ENCODE data around the gene STK25. TPM values are rescaled to one million over a fixed set of nuclear protein-coding genes. Genes with fewer than 3 reads are reported as not detected.

The STK25 gene
- total RNA-seq, 4 donors from 2014 or later = 407 to 555 (median 524) TPM

DNA sequence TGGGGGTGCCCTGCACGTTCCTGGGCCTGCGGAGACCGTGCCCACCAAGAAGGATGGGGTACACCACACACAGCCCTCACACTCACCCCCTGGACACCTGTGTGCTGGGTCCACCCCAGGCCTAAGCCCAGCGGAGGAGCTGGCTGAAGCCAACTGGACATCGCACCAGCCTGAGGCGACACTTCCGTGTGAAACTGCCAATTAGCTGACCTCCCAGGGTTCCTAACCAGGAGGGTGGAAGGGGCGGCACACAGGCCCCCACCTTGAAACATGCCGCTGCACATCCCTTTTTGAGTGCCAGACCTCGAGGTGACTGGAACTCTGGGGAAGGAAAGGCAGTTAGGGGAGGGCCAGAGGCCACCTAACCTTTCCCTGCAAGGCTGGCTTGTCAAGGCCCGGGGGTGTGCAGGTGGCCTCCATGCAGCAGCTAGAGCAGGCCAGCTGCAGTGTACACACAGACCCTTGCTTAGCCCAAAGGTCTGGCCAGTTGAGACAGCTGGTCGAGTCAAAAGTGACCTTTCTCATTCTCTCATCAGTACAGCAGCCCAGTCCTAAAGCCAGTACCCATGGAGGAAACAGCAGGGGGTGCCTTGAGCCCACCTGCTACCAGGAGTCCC lies 4.5 kb downstream of the STK25 start:
- H3K27ac ChIP-seq = peak overlapping the region; percentile 93 to 98 (median 96)
- TF ChIP-seq, protein P1, sequence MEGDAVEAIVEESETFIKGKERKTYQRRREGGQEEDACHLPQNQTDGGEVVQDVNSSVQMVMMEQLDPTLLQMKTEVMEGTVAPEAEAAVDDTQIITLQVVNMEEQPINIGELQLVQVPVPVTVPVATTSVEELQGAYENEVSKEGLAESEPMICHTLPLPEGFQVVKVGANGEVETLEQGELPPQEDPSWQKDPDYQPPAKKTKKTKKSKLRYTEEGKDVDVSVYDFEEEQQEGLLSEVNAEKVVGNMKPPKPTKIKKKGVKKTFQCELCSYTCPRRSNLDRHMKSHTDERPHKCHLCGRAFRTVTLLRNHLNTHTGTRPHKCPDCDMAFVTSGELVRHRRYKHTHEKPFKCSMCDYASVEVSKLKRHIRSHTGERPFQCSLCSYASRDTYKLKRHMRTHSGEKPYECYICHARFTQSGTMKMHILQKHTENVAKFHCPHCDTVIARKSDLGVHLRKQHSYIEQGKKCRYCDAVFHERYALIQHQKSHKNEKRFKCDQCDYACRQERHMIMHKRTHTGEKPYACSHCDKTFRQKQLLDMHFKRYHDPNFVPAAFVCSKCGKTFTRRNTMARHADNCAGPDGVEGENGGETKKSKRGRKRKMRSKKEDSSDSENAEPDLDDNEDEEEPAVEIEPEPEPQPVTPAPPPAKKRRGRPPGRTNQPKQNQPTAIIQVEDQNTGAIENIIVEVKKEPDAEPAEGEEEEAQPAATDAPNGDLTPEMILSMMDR (IDR thresholded peaks at IDR 0.05 in 4 of 5, conservative IDR thresholded peaks at IDR 0.05 in 1 of 5) = no peak
- TF ChIP-seq POLR2A (IDR thresholded peaks at IDR 0.05) = no peak
- in situ Hi-C loops (cut with MboI; ENCODE audit: low sequenced_read_pairs in 4 of 4) = no loop called here
- H3K9me3 ChIP-seq = no peaks in the 10 kb centered on the region
- no peak overlapping the region for H3K4me3 ChIP-seq
- H3K4me1 ChIP-seq = peaks cover 74 to 83% of the 10 kb centered on the region in 2 donors
- no peaks in the 10 kb centered on the region for H3K27me3 ChIP-seq
- H3K36me3 ChIP-seq = peaks cover 0 to 15% of the 10 kb centered on the region in 2 donors
- no peak for DNase-seq
- no peak for ATAC-seq
- intact Hi-C loops (cut with DNase I; ENCODE audit: low total_unique reads) = loop anchor here (2.0 kb wide), 2 partner anchors 139 to 147 kb away; partner anchors contain the start of gene FARP2

DNA sequence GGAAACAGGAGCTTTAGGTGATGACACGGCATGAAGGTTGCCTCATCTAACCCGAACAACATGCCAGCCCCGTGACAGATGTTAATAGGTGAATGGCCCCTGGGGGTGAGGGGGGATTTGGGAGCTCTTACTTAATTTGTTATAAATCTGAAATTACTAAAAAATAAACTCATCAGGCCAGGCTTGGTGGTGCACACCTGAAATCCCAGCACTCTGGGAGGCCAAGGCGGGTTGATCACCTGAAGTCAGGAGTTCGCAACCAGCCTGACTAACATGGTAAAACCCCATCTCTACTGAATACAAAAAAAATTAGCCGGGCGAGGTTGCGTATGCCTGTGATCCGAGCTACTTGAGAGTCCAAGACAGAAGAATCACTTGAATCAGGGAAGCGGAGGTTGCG lies 6.1 kb downstream of the STK25 start:
- Histone ChIP-seq H3K4me3 (no peak overlapping the region), H3K36me3 (peaks cover 0 to 30% of the 10 kb centered on the region in 2 donors), H3K27ac (peak overlapping the region; percentile 93 to 98 (median 96)), H3K27me3 (no peaks in the 10 kb centered on the region), H3K4me1 (peaks cover 74 to 79% of the 10 kb centered on the region in 2 donors), H3K9me3 (no peaks in the 10 kb centered on the region)
- DNase-seq (peak in 1 of 2 donors; percentile 65), ATAC-seq (no peak)
- no peak for TF ChIP-seq POLR2A (IDR thresholded peaks at IDR 0.05)
- TF ChIP-seq, protein P1 (IDR thresholded peaks at IDR 0.05 in 4 of 5, conservative IDR thresholded peaks at IDR 0.05 in 1 of 5) = no peak
- intact Hi-C loops (cut with DNase I; ENCODE audit: low total_unique reads) = no loop called here
- in situ Hi-C loops (cut with MboI; ENCODE audit: low sequenced_read_pairs in 4 of 4) = no loop called here

DNA sequence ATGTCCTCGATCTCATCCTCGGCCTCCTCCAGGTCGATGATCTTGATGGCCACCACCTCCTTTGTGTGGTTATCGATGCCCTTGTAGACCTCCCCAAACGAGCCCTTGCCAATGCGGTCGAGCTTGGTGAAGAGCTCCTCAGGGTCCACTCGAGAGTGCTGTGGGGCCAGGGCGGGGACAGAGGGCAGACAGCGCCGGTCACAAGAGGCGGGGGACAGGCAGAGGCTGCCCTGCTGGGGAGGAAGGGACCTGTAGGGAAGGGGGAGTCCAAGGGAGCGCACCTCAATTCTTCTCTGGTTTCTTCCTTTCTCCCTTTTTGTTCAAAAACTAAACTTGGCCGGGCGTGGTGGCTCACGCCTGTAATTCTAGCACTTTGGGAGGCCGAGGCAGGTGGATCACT lies 6.8 kb downstream of the STK25 start:
- no peaks in the 10 kb centered on the region for H3K27me3 ChIP-seq
- TF ChIP-seq POLR2A (IDR thresholded peaks at IDR 0.05) = no peak
- TF ChIP-seq, protein P1 (IDR thresholded peaks at IDR 0.05 in 4 of 5, conservative IDR thresholded peaks at IDR 0.05 in 1 of 5) = no peak
- peaks cover 0 to 37% of the 10 kb centered on the region in 2 donors for H3K36me3 ChIP-seq
- H3K27ac ChIP-seq = peak overlapping the region; percentile 93 to 98 (median 96)
- ATAC-seq = no peak
- no peak overlapping the region for H3K4me3 ChIP-seq
- intact Hi-C loops (cut with DNase I; ENCODE audit: low total_unique reads) = no loop called here
- no peak for DNase-seq
- H3K4me1 ChIP-seq = peaks cover 68 to 71% of the 10 kb centered on the region in 2 donors
- H3K9me3 ChIP-seq = no peaks in the 10 kb centered on the region
- in situ Hi-C loops (cut with MboI; ENCODE audit: low sequenced_read_pairs in 4 of 4) = no loop called here

DNA sequence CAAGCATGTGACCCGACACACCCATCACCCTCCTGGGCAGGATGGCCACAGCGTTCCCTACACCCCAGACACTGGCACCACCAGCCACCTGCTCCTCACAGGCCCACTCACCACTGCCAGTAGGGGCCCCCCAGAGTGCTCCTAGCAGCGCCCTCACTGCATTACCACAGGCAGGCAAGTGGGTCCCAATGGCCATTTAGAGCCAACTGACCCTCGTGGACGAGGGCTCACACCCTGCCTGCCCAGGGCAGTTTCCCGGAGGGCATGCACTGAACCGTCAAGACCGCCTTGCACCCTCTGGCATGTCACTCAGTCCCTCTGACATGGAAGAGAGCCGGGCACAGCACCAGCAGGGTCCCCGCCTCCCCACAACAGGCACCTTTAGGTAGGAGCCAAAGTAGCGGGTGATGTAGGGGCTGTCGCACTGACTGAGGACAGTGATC lies 7.3 kb downstream of the STK25 start:
- no peaks in the 10 kb centered on the region for H3K9me3 ChIP-seq
- H3K4me3 ChIP-seq = no peak overlapping the region
- in situ Hi-C loops (cut with MboI; ENCODE audit: low sequenced_read_pairs in 4 of 4) (no loop called here), intact Hi-C loops (cut with DNase I; ENCODE audit: low total_unique reads) (no loop called here)
- ATAC-seq (no peak), DNase-seq (no peak)
- peaks cover 0 to 42% of the 10 kb centered on the region in 2 donors for H3K36me3 ChIP-seq
- H3K4me1 ChIP-seq = peaks cover 64 to 69% of the 10 kb centered on the region in 2 donors
- TF ChIP-seq, protein P1 (IDR thresholded peaks at IDR 0.05 in 4 of 5, conservative IDR thresholded peaks at IDR 0.05 in 1 of 5) = no peak
- no peak for TF ChIP-seq POLR2A (IDR thresholded peaks at IDR 0.05)
- H3K27ac ChIP-seq = peak overlapping the region; percentile 93 to 98 (median 96)
- no peaks in the 10 kb centered on the region for H3K27me3 ChIP-seq
